Mesodermal cell (in vitro differentiated cells): ENCODE measurements around the gene FLVCR2. TPM values are rescaled to one million over a fixed set of nuclear protein-coding genes. Genes with fewer than 3 reads are reported as not detected.

Experiments
- H3K27ac ChIP-seq: 2 replicates; pipeline ENCODE4 v1.7.0; 2013; ENCODE audit warnings: mild to moderate bottlenecking, low read depth, low read length, moderate library complexity; ENCODE audit not compliant: severe bottlenecking
- H3K36me3 ChIP-seq: 2 replicates; pipeline ENCODE4 v1.7.1; 2013; ENCODE audit warnings: mild to moderate bottlenecking, low read length, moderate library complexity; ENCODE audit not compliant: control insufficient read depth, insufficient read depth
- H3K4me1 ChIP-seq: one replicate; pipeline ENCODE4 v1.7.1; 2013; ENCODE audit warnings: mild to moderate bottlenecking, low read length; ENCODE audit not compliant: insufficient read depth, control insufficient read depth, poor library complexity, severe bottlenecking
- H3K4me3 ChIP-seq: 2 replicates; pipeline ENCODE4 v1.7.0; 2013; ENCODE audit warnings: low read length, control low read depth, mild to moderate bottlenecking; ENCODE audit not compliant: insufficient read depth, poor library complexity, severe bottlenecking; ENCODE audit errors: extremely low read depth
- H3K9me3 ChIP-seq: 2 replicates; pipeline ENCODE4 v1.7.1; 2013; ENCODE audit warnings: mild to moderate bottlenecking, low read length, moderate library complexity; ENCODE audit not compliant: control insufficient read depth
- WGBS, 2 experiments: methylation state at CpG; one replicate each; pipeline ENCODE4 v1.1.5; 2013; ENCODE audit warnings: missing lambda C conversion rate in 2 of 2; ENCODE audit not compliant: insufficient coverage in 2 of 2; 5-methylcytosine and 5-hydroxymethylcytosine counted together
- polyA plus RNA-seq, 2 experiments: library from polyadenylated mRNA; stranded (reverse); fragments of 50-300 nt; gene quantifications; one replicate each; pipeline ENCODE4 v1.2.3, GENCODE V29; 2013

FLVCR2 gene
- 2.2 TPM for polyA plus RNA-seq (2013, experiment 1 of 2)
- 1.3 TPM for polyA plus RNA-seq (2013, experiment 2 of 2)

GRCh38 chr14:75578102-75578785 is at the start of gene FLVCR2:
FLVCR2 (plus strand) TSS chr14:75578620; CDS start chr14:75578973, 353 bp downstream.
- Histone ChIP-seq H3K9me3 (no peaks in the 10 kb centered on the region), H3K4me1 (no peaks in the 10 kb centered on the region), H3K27ac (peak within 1 kb of the TSS; percentile 76), H3K36me3 (no peaks in the 10 kb centered on the region), H3K4me3 (peak within 1 kb of the TSS; percentile 54)
- 0 to 1% methylated on average over 34 to 36 of the region's 49 CpGs for WGBS, 2 experiments

DNA sequence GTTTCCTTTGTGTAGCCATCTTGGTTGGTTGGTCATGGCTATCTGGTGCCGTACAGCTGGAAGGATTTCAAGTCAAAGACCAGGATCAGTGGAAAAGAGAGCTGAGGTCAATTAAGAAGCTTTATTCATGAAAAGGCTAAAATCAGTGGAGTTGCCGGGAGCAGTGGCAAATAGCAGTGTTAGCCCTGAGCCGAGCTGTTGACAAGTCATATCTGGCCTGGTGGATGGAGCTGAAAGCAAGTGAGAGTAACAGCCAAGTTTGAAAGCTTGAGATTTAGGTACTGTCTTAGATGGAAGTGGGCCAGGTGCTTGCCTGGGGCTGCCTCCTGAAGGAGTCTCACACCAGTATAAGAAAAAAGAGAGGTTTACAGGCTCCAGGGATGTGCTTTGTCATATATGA is 47.2 kb upstream of the FLVCR2 start:
- Histone ChIP-seq H3K36me3 (no peaks in the 10 kb centered on the region), H3K9me3 (no peaks in the 10 kb centered on the region), H3K4me3 (no peak overlapping the region), H3K4me1 (peaks cover 5% of the 10 kb centered on the region), H3K27ac (no peak overlapping the region)
- 93 to 96% methylated on average over 3 of the region's 3 CpGs for WGBS, 2 experiments

DNA sequence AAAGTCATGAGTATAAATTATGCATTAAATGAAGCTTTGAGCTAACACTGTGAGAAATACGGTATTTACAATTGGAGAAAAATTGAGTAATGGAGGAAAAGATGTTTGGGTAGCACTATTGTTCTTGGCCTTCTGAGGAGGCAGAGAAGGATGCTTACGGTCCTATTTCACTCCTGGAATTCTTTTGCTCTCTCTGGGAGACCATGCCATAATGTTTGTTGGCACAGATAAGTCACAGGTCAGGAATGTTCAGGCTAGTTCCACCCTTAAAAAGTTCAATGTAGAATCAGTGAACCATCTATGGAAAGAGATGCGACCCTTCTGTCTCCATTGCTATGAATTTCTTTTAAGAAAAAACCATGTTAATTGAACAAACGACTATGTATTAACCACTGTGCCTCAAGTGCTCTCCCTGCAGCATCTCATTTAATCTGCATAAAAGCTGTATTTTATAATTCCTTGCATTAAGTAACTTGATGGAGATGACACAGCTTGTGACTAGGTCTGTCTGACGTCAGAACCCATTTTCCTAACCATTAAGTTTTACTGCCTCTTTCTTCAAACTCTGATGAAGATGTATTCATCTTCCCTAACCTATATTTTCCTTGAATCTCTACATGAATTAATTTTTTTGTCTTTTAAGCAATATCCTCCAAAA is 46.6 kb upstream of the FLVCR2 start:
- H3K9me3 ChIP-seq, result no peaks in the 10 kb centered on the region
- WGBS, 2 experiments, result 88 to 89% methylated on average over 4 of the region's 5 CpGs
- H3K27ac ChIP-seq, result no peak overlapping the region
- no peak overlapping the region for H3K4me3 ChIP-seq
- no peaks in the 10 kb centered on the region for H3K36me3 ChIP-seq
- peaks cover 5% of the 10 kb centered on the region for H3K4me1 ChIP-seq

GRCh38 chr14:75533791-75534555 is 44.4 kb upstream of the FLVCR2 start:
- 89% methylated on average over 5 of the region's 5 CpGs; no CpG with 5 or more reads in 1 of the 2 experiments for WGBS, 2 experiments
- Histone ChIP-seq H3K36me3 (no peaks in the 10 kb centered on the region), H3K4me3 (no peak overlapping the region), H3K9me3 (no peaks in the 10 kb centered on the region), H3K27ac (no peak overlapping the region), H3K4me1 (peaks cover 5% of the 10 kb centered on the region)

- Histone ChIP-seq H3K4me3 (no peak overlapping the region), H3K9me3 (no peaks in the 10 kb centered on the region), H3K27ac (no peak overlapping the region), H3K4me1 (peaks cover 5% of the 10 kb centered on the region), H3K36me3 (no peaks in the 10 kb centered on the region)
- 74 to 83% methylated on average over 1 to 3 of the region's 5 CpGs for WGBS, 2 experiments
Observed at GRCh38 chr14:75535164-75535898, 43.1 kb upstream of the FLVCR2 start.

GRCh38 chr14:75537071-75537470 is 41.3 kb upstream of the FLVCR2 start:
- Histone ChIP-seq H3K27ac (no peak overlapping the region), H3K4me3 (no peak overlapping the region), H3K4me1 (peaks cover 5% of the 10 kb centered on the region), H3K9me3 (no peaks in the 10 kb centered on the region), H3K36me3 (no peaks in the 10 kb centered on the region)
- 94 to 96% methylated on average over 4 of the region's 4 CpGs for WGBS, 2 experiments

DNA sequence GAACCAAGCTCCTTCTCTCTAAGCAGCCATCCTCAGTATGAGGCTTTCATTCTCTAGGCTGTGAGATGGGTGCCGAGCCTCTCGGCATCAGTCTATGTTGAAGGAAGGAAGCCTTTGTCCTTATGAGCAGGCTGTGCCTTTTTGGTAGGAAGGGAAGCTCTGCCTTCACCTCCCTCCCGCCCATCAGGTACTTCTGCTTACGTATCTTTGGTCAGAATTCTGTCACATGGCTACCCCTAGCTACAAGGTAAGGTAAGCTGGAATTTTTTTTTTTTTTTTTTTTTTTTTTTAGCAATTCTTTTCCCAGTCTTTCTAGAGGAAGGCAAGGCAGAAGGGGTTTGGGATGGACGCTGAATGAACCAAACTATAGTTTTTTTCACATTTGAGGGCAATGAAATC is 39.3 kb upstream of the FLVCR2 start:
- H3K27ac ChIP-seq, result no peak overlapping the region
- WGBS, 2 experiments, result 86 to 90% methylated on average over 1 of the region's 5 CpGs
- H3K4me3 ChIP-seq, result no peak overlapping the region
- H3K9me3 ChIP-seq, result no peaks in the 10 kb centered on the region
- H3K36me3 ChIP-seq, result no peaks in the 10 kb centered on the region
- H3K4me1 ChIP-seq, result peaks cover 5% of the 10 kb centered on the region

- Histone ChIP-seq H3K4me1 (peaks cover 5% of the 10 kb centered on the region), H3K9me3 (no peaks in the 10 kb centered on the region), H3K27ac (no peak overlapping the region), H3K4me3 (no peak overlapping the region), H3K36me3 (no peaks in the 10 kb centered on the region)
- 85 to 89% methylated on average over 11 to 13 of the region's 17 CpGs for WGBS, 2 experiments
Observed at GRCh38 chr14:75539561-75540478, 38.6 kb upstream of the FLVCR2 start.

- H3K27ac ChIP-seq, result no peak overlapping the region
- H3K4me1 ChIP-seq, result peaks cover 5% of the 10 kb centered on the region
- no peak overlapping the region for H3K4me3 ChIP-seq
- no peaks in the 10 kb centered on the region for H3K36me3 ChIP-seq
- no peaks in the 10 kb centered on the region for H3K9me3 ChIP-seq
- 90 to 91% methylated on average over 5 of the region's 7 CpGs for WGBS, 2 experiments
Observed at GRCh38 chr14:75540479-75540851, 38.0 kb upstream of the FLVCR2 start.
